Thymus (tissue), 11 donors: ENCODE data around the gene OLFM3. TPM values are rescaled to one million over a fixed set of nuclear protein-coding genes. Genes with fewer than 3 reads are reported as not detected.

Experiments used
- DNase-seq, 9 donors: peaks; one replicate each; pipeline ENCODE4 v3.0.0-alpha.2; 2013; ENCODE audit warnings: low spot score in 9 of 9, low read depth in 6 of 9, missing footprints in 1 of 9
- H3K27ac ChIP-seq, 2 donors: one replicate each; pipeline ENCODE4 v1.5.1; 2013; ENCODE audit warnings: control low read depth in 1 of 2, low read depth in 1 of 2, low read length in 1 of 2, mild to moderate bottlenecking in 1 of 2, moderate library complexity in 1 of 2
- H3K27me3 ChIP-seq, 2 donors: one replicate each; pipeline ENCODE4 v1.5.1; 2013; ENCODE audit warnings: low read length in 1 of 2; ENCODE audit not compliant: control insufficient read depth in 2 of 2, insufficient read depth in 1 of 2
- H3K36me3 ChIP-seq, 2 donors: one replicate each; pipeline ENCODE4 v1.5.1; 2013; ENCODE audit warnings: low read length in 1 of 2, mild to moderate bottlenecking in 1 of 2, moderate library complexity in 1 of 2; ENCODE audit not compliant: control insufficient read depth in 2 of 2, insufficient read depth in 2 of 2
- H3K4me1 ChIP-seq, 2 donors: one replicate each; pipeline ENCODE4 v1.5.1; 2013; ENCODE audit warnings: low read length in 2 of 2; ENCODE audit not compliant: control insufficient read depth in 2 of 2, insufficient read depth in 2 of 2
- H3K4me3 ChIP-seq, 2 donors: one replicate each; pipeline ENCODE4 v1.5.1; 2013; ENCODE audit warnings: low read length in 2 of 2, control low read depth in 1 of 2, mild to moderate bottlenecking in 1 of 2
- H3K9me3 ChIP-seq, 2 donors: one replicate each; pipeline ENCODE4 v1.5.1; 2013; ENCODE audit warnings: low read length in 1 of 2, mild to moderate bottlenecking in 1 of 2; ENCODE audit not compliant: control insufficient read depth in 2 of 2, insufficient read depth in 1 of 2
- WGBS: extraction: QIAGEN DNeasy Blood & Tissue Kit; methylation state at CpG from one replicate; pipeline ENCODE4 v1.1.7; 2013; 5-methylcytosine and 5-hydroxymethylcytosine counted together
- polyA plus RNA-seq: library from polyadenylated mRNA; stranded (reverse); fragments of 200-250 nt; gene quantifications from one replicate; pipeline ENCODE4 v1.2.3, GENCODE V29; 2013
- total RNA-seq: library from RNA; stranded (reverse); fragments of 120-200 nt; gene quantifications from one replicate; pipeline ENCODE4 v1.2.4, GENCODE V29; 2013
- donor health status: healthy.

The OLFM3 gene
- total and polyA plus RNA-seq, 2 donors = 0.07 to 0.90 TPM

GRCh38 chr1:101992821-101993575 lies 3.7 kb downstream of the OLFM3 start:
- H3K36me3 ChIP-seq = no peaks in the 10 kb centered on the region
- peaks cover 0 to 12% of the 10 kb centered on the region in 2 donors for H3K27me3 ChIP-seq
- DNase-seq = no peak
- H3K9me3 ChIP-seq = no peaks in the 10 kb centered on the region
- H3K4me3 ChIP-seq = no peak overlapping the region
- no peaks in the 10 kb centered on the region for H3K4me1 ChIP-seq
- H3K27ac ChIP-seq = no peak overlapping the region
- WGBS = 65% methylated on average over 5 of the region's 5 CpGs

- H3K36me3 ChIP-seq = no peaks in the 10 kb centered on the region
- H3K9me3 ChIP-seq = no peaks in the 10 kb centered on the region
- WGBS = 1% methylated on average over 2 of the region's 2 CpGs
- no peak for DNase-seq
- H3K27ac ChIP-seq = no peak overlapping the region
- H3K4me1 ChIP-seq = no peaks in the 10 kb centered on the region
- H3K27me3 ChIP-seq = no peaks in the 10 kb centered on the region
- no peak overlapping the region for H3K4me3 ChIP-seq
These were observed 15.8 kb downstream of the OLFM3 start for GRCh38 chr1:101980974-101981373.

- H3K4me3 ChIP-seq = no peak overlapping the region
- H3K4me1 ChIP-seq = no peaks in the 10 kb centered on the region
- WGBS = 97% methylated on average over 3 of the region's 3 CpGs
- DNase-seq = no peak
- H3K36me3 ChIP-seq = no peaks in the 10 kb centered on the region
- H3K27me3 ChIP-seq = no peaks in the 10 kb centered on the region
- no peak overlapping the region for H3K27ac ChIP-seq
- H3K9me3 ChIP-seq = no peaks in the 10 kb centered on the region
These were observed 19.5 kb downstream of the OLFM3 start for GRCh38 chr1:101977266-101977665.

- DNase-seq = no peak
- no peaks in the 10 kb centered on the region for H3K9me3 ChIP-seq
- H3K4me3 ChIP-seq = no peak overlapping the region
- H3K36me3 ChIP-seq = no peaks in the 10 kb centered on the region
- no peak overlapping the region for H3K27ac ChIP-seq
- WGBS = 86% methylated on average over 3 of the region's 3 CpGs
- no peaks in the 10 kb centered on the region for H3K4me1 ChIP-seq
- no peaks in the 10 kb centered on the region for H3K27me3 ChIP-seq
These were observed 20.6 kb downstream of the OLFM3 start for GRCh38 chr1:101976161-101976560.

- no peak overlapping the region for H3K4me3 ChIP-seq
- no peak for DNase-seq
- WGBS = 94% methylated on average over 3 of the region's 3 CpGs
These were observed 21.4 kb downstream of the OLFM3 start for GRCh38 chr1:101975371-101975770.

GRCh38 chr1:101974599-101975274 lies 22.0 kb downstream of the OLFM3 start:
- WGBS = 93% methylated on average over 3 of the region's 3 CpGs
- H3K36me3 ChIP-seq = no peaks in the 10 kb centered on the region

More at GRCh38 chr1:101975371-101975770, 21.4 kb downstream of the OLFM3 start:
- Histone ChIP-seq H3K4me1 (no peaks in the 10 kb centered on the region), H3K36me3 (no peaks in the 10 kb centered on the region), H3K9me3 (no peaks in the 10 kb centered on the region), H3K27me3 (no peaks in the 10 kb centered on the region), H3K27ac (no peak overlapping the region)

GRCh38 chr1:101971304-101971703 lies 25.4 kb downstream of the OLFM3 start:
- H3K36me3 ChIP-seq = no peaks in the 10 kb centered on the region
- no peaks in the 10 kb centered on the region for H3K4me1 ChIP-seq
- H3K27me3 ChIP-seq = no peaks in the 10 kb centered on the region
- DNase-seq = no peak
- no peak overlapping the region for H3K27ac ChIP-seq
- WGBS = 87% methylated on average over 1 of the region's 1 CpG
- H3K9me3 ChIP-seq = no peaks in the 10 kb centered on the region
- no peak overlapping the region for H3K4me3 ChIP-seq

More at GRCh38 chr1:101974599-101975274, 22.0 kb downstream of the OLFM3 start:
- Histone ChIP-seq H3K4me1 (no peaks in the 10 kb centered on the region), H3K27ac (no peak overlapping the region), H3K4me3 (no peak overlapping the region), H3K27me3 (no peaks in the 10 kb centered on the region), H3K9me3 (no peaks in the 10 kb centered on the region)
- DNase-seq = no peak

- H3K36me3 ChIP-seq = no peaks in the 10 kb centered on the region
- DNase-seq = no peak
- 49% methylated on average over 4 of the region's 4 CpGs for WGBS
- no peak overlapping the region for H3K4me3 ChIP-seq
- no peak overlapping the region for H3K27ac ChIP-seq
- no peaks in the 10 kb centered on the region for H3K27me3 ChIP-seq
- no peaks in the 10 kb centered on the region for H3K4me1 ChIP-seq
- H3K9me3 ChIP-seq = no peaks in the 10 kb centered on the region
These were observed 28.9 kb downstream of the OLFM3 start for GRCh38 chr1:101967871-101968270.

GRCh38 chr1:101965341-101965740 lies 31.4 kb downstream of the OLFM3 start:
- no peaks in the 10 kb centered on the region for H3K9me3 ChIP-seq
- WGBS = 89% methylated on average over 2 of the region's 2 CpGs
- H3K4me3 ChIP-seq = no peak overlapping the region
- no peaks in the 10 kb centered on the region for H3K36me3 ChIP-seq
- H3K27me3 ChIP-seq = no peaks in the 10 kb centered on the region
- DNase-seq = no peak
- no peaks in the 10 kb centered on the region for H3K4me1 ChIP-seq
- no peak overlapping the region for H3K27ac ChIP-seq
